Endothelial cell of umbilical vein (primary cell): ENCODE measurements around the gene TBC1D23. TPM values are rescaled to one million over a fixed set of nuclear protein-coding genes. Genes with fewer than 3 reads are reported as not detected.

ENCODE experiments used
- BruUV-seq: library from RNA; stranded (reverse); fragments of 400-500 nt; replicated peaks from 2 replicates; lab custom pipeline; 2021; lab: Mats Ljungman, UMichigan
- CTCF ChIA-PET: fragments of 300-600, 350-600 bp; sonication (Branson Sonifier 250); formaldehyde crosslinking; loops from one replicate; lab custom pipeline; 2021; ENCODE audit warnings: antibody characterized with exemption, inconsistent platforms; lab: Charles Lee
- POLR2A ChIA-PET: fragments of 300-600, 350-600 bp; sonication (Branson Sonifier 250); formaldehyde crosslinking; loops from one replicate; lab custom pipeline; 2021; ENCODE audit warnings: antibody characterized with exemption, inconsistent platforms; lab: Charles Lee
- DNase-seq: peaks from one replicate; pipeline ENCODE4 v3.0.0-alpha.2; 2011; ENCODE audit warnings: low read depth, low spot score
- FAIRE-seq: peaks from 2 replicates; lab custom pipeline; 2011; peaks lifted over from hg19 to GRCh38; lab: Jason Lieb, UNC
- H2AFZ ChIP-seq: 2 replicates; pipeline ENCODE4 v1.6.0; 2012; ENCODE audit warnings: low read depth, low read length, control low read depth, inconsistent platforms
- H3K27ac ChIP-seq: 2 replicates; pipeline ENCODE4 v1.5.1; 2011; ENCODE audit warnings: low read depth, mild to moderate bottlenecking, control low read depth, low read length, moderate library complexity; ENCODE audit not compliant: insufficient read depth
- H3K27me3 ChIP-seq, 2 experiments: 2 replicates each; pipeline versions ENCODE4 v1.6.0 to v1.6.1; 2011; ENCODE audit warnings: low read length in 2 of 2, mixed read lengths in 1 of 2; ENCODE audit not compliant: control insufficient read depth in 2 of 2, insufficient read depth in 2 of 2
- H3K36me3 ChIP-seq, 2 experiments: 2 replicates in 1 of 2; 3 replicates in 1 of 2; pipeline ENCODE4 v1.5.1; 2011; ENCODE audit warnings: low read length in 2 of 2, mild to moderate bottlenecking in 1 of 2, moderate library complexity in 1 of 2; ENCODE audit not compliant: control insufficient read depth in 2 of 2, insufficient read depth in 2 of 2; ENCODE audit errors: extremely low read depth in 1 of 2
- H3K4me1 ChIP-seq: 3 replicates; pipeline ENCODE4 v1.5.1; 2011; ENCODE audit warnings: mild to moderate bottlenecking, low read length; ENCODE audit not compliant: control insufficient read depth, insufficient read depth; ENCODE audit errors: extremely low read depth
- H3K4me2 ChIP-seq: 2 replicates; pipeline ENCODE4 v1.6.1; 2011; ENCODE audit warnings: low read length, control low read depth, mixed read lengths; ENCODE audit not compliant: insufficient read depth
- H3K4me3 ChIP-seq, 3 experiments: fragments of 200-600 bp in 1 of 3; sonication (generic), shearing (Covaris generic) in 1 of 3; replicated peaks in 1 of 3; 2 replicates each; pipeline ENCODE4 v1.5.1; 2011 to 2016; ENCODE audit warnings: control low read depth in 3 of 3, low read length in 3 of 3, mild to moderate bottlenecking in 2 of 3, inconsistent platforms in 1 of 3, low read depth in 1 of 3, moderate library complexity in 1 of 3; ENCODE audit not compliant: insufficient read depth in 1 of 3
- H3K79me2 ChIP-seq: 2 replicates; pipeline ENCODE4 v1.6.0; 2012; ENCODE audit warnings: low read length, inconsistent platforms; ENCODE audit not compliant: control insufficient read depth, insufficient read depth
- H3K9ac ChIP-seq: replicated peaks from 2 replicates; pipeline ENCODE3; 2011; ENCODE audit warnings: low read length, control low read depth; ENCODE audit not compliant: insufficient read depth; ENCODE audit errors: extremely low read depth
- H3K9me1 ChIP-seq: replicated peaks from 3 replicates; pipeline ENCODE4 v1.6.0; 2011; ENCODE audit warnings: mild to moderate bottlenecking, low read length; ENCODE audit not compliant: control insufficient read depth, insufficient read depth; ENCODE audit errors: extremely low read depth
- H3K9me3 ChIP-seq: replicated peaks from 2 replicates; pipeline ENCODE4 v1.5.1; 2012; ENCODE audit warnings: low read length, inconsistent platforms; ENCODE audit not compliant: control insufficient read depth, insufficient read depth
- H4K20me1 ChIP-seq: replicated peaks from 2 replicates; pipeline ENCODE3; 2011; ENCODE audit warnings: mild to moderate bottlenecking, low read length; ENCODE audit not compliant: control insufficient read depth, insufficient read depth; ENCODE audit errors: extremely low read depth
- EZH2 ChIP-seq: IDR thresholded peaks from 2 replicates; pipeline ENCODE4 v1.6.1; 2012; ENCODE audit warnings: borderline replicate concordance, low read depth, mild to moderate bottlenecking, moderate library complexity, low read length, inconsistent platforms; ENCODE audit not compliant: severe bottlenecking
- FOS ChIP-seq: IDR thresholded peaks from 2 replicates; pipeline ENCODE4 v1.6.1; 2011; ENCODE audit warnings: mild to moderate bottlenecking, low read length, moderate library complexity, borderline replicate concordance; ENCODE audit not compliant: insufficient read depth
- GATA2 ChIP-seq: IDR thresholded peaks from 2 replicates; pipeline ENCODE4 v1.7.0; 2011; ENCODE audit warnings: low read depth, mild to moderate bottlenecking, moderate library complexity, mixed read lengths, low read length; ENCODE audit not compliant: insufficient read length, insufficient read depth
- JUN ChIP-seq: IDR thresholded peaks from 2 replicates; pipeline ENCODE4 v1.6.1; 2011; ENCODE audit warnings: borderline replicate concordance, low read depth; ENCODE audit not compliant: insufficient read length, insufficient read depth
- MYC ChIP-seq: IDR thresholded peaks from one replicate; pipeline ENCODE4 v1.6.1; 2011; ENCODE audit warnings: mild to moderate bottlenecking, low read depth, low read length
- POLR2A ChIP-seq: IDR thresholded peaks from 2 replicates; pipeline ENCODE4 v1.6.1; 2012; ENCODE audit warnings: low read depth, mild to moderate bottlenecking, control low read depth, low read length
- POLR2AphosphoS5 ChIP-seq: IDR thresholded peaks from 2 replicates; pipeline ENCODE4 v1.6.1; 2012; ENCODE audit warnings: low read depth, mild to moderate bottlenecking, control low read depth, low read length, moderate library complexity; ENCODE audit not compliant: insufficient read depth
- dilution Hi-C: fragments of 300-500 bp; cut with MboI; formaldehyde crosslinking; loops from one replicate; pipeline ENCODE4 v1.15.0; 2019; ENCODE audit warnings: low sequenced_read_pairs; ENCODE audit not compliant: extremely low pct_ligation_motif_present
- intact Hi-C: fragments of 100-400 bp; cut with micrococcal nuclease; formaldehyde crosslinking; loops from one replicate; pipeline ENCODE4 v1.10.0; 2022
- polyA plus RNA-seq, 4 experiments: library from polyadenylated mRNA; depleted of rRNA in 3 of 4; stranded (reverse) in 3 of 4; unstranded in 1 of 4; fragments of >200 nt; gene quantifications; 2 replicates each; pipeline versions ENCODE4 v1.2.1 to v1.2.3, GENCODE V29; 2011 to 2012; ENCODE audit warnings: missing spikeins in 1 of 4
- total RNA-seq: library from RNA; stranded (reverse); gene quantifications from 2 replicates; pipeline ENCODE4 v1.2.3, GENCODE V29; 2021
- TF ChIP-seq, protein P1 (sequence below), 2 donors: IDR thresholded peaks; 1 replicate in 1 of 2; 2 replicates in 1 of 2; pipeline ENCODE4 v1.5.1; 2011; ENCODE audit warnings: low read length in 2 of 2, mild to moderate bottlenecking in 2 of 2, moderate library complexity in 2 of 2, control low read depth in 1 of 2, inconsistent platforms in 1 of 2, low read depth in 1 of 2; ENCODE audit not compliant: insufficient read depth in 1 of 2; ENCODE audit errors: extremely low read depth in 1 of 2
- TF ChIP-seq, protein P2 (sequence below): IDR thresholded peaks from 2 replicates; pipeline ENCODE4 v1.6.1; 2011; ENCODE audit not compliant: insufficient read depth, insufficient read length

Gene TBC1D23
- total and polyA plus RNA-seq, 2 donors (not counting 3 experiments of a cell fraction or from before 2014, with no cell fraction given): 10.3 to 34.8 TPM

- Histone ChIP-seq H3K4me3 (no peak overlapping the region), H4K20me1 (no peaks in the 10 kb centered on the region), H3K4me1 (peaks cover 13% of the 10 kb centered on the region), H3K79me2 (no peaks in the 10 kb centered on the region), H2AFZ (peak overlapping the region; percentile 48), H3K9me1 (no peaks in the 10 kb centered on the region), H3K9ac (no peak overlapping the region), H3K4me2 (peak overlapping the region; percentile 50), H3K27ac (no peak overlapping the region), H3K9me3 (no peaks in the 10 kb centered on the region), H3K36me3 (peaks cover 0 to 9% of the 10 kb centered on the region in 2 experiments), H3K27me3 (no peaks in the 10 kb centered on the region)
- peak; percentile 61 for DNase-seq
- TF ChIP-seq, protein P1, sequence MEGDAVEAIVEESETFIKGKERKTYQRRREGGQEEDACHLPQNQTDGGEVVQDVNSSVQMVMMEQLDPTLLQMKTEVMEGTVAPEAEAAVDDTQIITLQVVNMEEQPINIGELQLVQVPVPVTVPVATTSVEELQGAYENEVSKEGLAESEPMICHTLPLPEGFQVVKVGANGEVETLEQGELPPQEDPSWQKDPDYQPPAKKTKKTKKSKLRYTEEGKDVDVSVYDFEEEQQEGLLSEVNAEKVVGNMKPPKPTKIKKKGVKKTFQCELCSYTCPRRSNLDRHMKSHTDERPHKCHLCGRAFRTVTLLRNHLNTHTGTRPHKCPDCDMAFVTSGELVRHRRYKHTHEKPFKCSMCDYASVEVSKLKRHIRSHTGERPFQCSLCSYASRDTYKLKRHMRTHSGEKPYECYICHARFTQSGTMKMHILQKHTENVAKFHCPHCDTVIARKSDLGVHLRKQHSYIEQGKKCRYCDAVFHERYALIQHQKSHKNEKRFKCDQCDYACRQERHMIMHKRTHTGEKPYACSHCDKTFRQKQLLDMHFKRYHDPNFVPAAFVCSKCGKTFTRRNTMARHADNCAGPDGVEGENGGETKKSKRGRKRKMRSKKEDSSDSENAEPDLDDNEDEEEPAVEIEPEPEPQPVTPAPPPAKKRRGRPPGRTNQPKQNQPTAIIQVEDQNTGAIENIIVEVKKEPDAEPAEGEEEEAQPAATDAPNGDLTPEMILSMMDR (IDR thresholded peaks at IDR 0.05; ENCODE audit: extremely low read depth in 1 of 2, insufficient read depth in 1 of 2, low read depth in 1 of 2, low read length in 2 of 2): no peak
- no peak for TF ChIP-seq POLR2A
- peak; percentile 64 for TF ChIP-seq GATA2
- TF ChIP-seq, protein P2, sequence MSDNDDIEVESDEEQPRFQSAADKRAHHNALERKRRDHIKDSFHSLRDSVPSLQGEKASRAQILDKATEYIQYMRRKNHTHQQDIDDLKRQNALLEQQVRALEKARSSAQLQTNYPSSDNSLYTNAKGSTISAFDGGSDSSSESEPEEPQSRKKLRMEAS: no peak
- TF ChIP-seq FOS: peak; percentile 6
- FAIRE-seq: peak; percentile 84
- intact Hi-C loops: no loop called here
- dilution Hi-C loops: no loop called here
- ChIA-PET CTCF (interaction anchor here (1.9 kb wide), 1 partner anchor 457 kb away, joined by 8 read pairs; no protein-coding TSS in a partner anchor), POLR2A (no interaction called here)
- BruUV-seq: no TSS peak
These were observed 28.5 kb downstream of the TBC1D23 start for GRCh38 chr3:100289339-100289738.

DNA sequence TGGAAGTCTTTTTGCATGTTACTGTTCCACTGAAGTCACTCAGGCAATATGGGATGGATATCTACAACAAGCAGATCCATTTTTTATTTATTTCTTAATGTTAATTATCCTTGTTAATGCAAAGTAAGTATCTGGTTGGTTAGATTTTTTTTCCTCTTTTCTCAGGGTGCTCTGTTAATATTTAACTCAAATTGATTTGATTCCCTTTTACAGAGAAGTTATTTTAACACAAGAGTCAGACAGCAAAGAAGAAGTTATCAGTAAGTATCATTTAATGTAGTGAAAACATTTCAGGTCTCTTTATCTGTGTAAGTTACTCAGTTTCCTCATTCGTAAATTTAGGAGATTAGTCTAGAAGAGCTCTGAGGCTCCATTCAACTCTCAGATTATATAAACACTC, 34.3 kb downstream of the TBC1D23 start:
- H3K9me1 ChIP-seq: no peaks in the 10 kb centered on the region
- no peaks in the 10 kb centered on the region for H3K4me1 ChIP-seq
- H2AFZ ChIP-seq: no peak overlapping the region
- intact Hi-C loops (no loop called here), dilution Hi-C loops (no loop called here)
- POLR2A ChIA-PET: no interaction called here
- H3K27me3 ChIP-seq: no peaks in the 10 kb centered on the region
- no peak for FAIRE-seq
- BruUV-seq: no TSS peak
- DNase-seq: no peak
- H3K27ac ChIP-seq: no peak overlapping the region
- H3K4me3 ChIP-seq: no peak overlapping the region
- no peak for TF ChIP-seq POLR2A
- no peak for TF ChIP-seq EZH2
- TF ChIP-seq, protein P1 (IDR thresholded peaks at IDR 0.05; ENCODE audit: extremely low read depth in 1 of 2, insufficient read depth in 1 of 2, low read depth in 1 of 2, low read length in 2 of 2): no peak
- no peak for TF ChIP-seq MYC
- TF ChIP-seq POLR2AphosphoS5: no peak
- no peak for TF ChIP-seq JUN
- no peak for TF ChIP-seq FOS
- H3K4me2 ChIP-seq: no peak overlapping the region
- H3K9me3 ChIP-seq: no peaks in the 10 kb centered on the region
- H3K79me2 ChIP-seq: no peaks in the 10 kb centered on the region
- CTCF ChIA-PET: interaction anchor here (1.5 kb wide), 1 partner anchor 22 kb away, joined by 4 read pairs; no protein-coding TSS in a partner anchor
- no peak overlapping the region for H3K9ac ChIP-seq
- H4K20me1 ChIP-seq: no peaks in the 10 kb centered on the region
- peaks cover 2 to 14% of the 10 kb centered on the region in 2 experiments for H3K36me3 ChIP-seq
